ENCODE data around the gene LRRC32. TPM values are rescaled to one million over a fixed set of nuclear protein-coding genes. Genes with fewer than 3 reads are reported as not detected.
A peak's percentile ranks its signal among the peaks of the same experiment; 100 is the strongest.

The LRRC32 gene
- polyA plus RNA-seq, 3 donors from 2014 or later: 0.45 TPM; not detected in 2

- Mint-ChIP-seq H3K4me3 (no peak overlapping the region), H3K27me3 (ENCODE audit: low read depth in 3 of 3) (peaks cover 0 to 6% (median 2%) of the 10 kb centered on the region in 3 donors), H3K27ac (no peak overlapping the region), H3K4me1 (no peaks in the 10 kb centered on the region), H3K9me3 (peaks cover 0 to 4% (median 0%) of the 10 kb centered on the region in 6 donors), H3K36me3 (no peaks in the 10 kb centered on the region)
- DNase-seq: no peak
Measured at GRCh38 chr11:76705826-76706225, 35.3 kb upstream of the LRRC32 start.

- Mint-ChIP-seq H3K4me1 (no peaks in the 10 kb centered on the region), H3K27ac (no peak overlapping the region), H3K36me3 (no peaks in the 10 kb centered on the region), H3K9me3 (peaks cover 0 to 4% (median 0%) of the 10 kb centered on the region in 6 donors), H3K27me3 (ENCODE audit: low read depth in 3 of 3) (peaks cover 0 to 2% (median 0%) of the 10 kb centered on the region in 3 donors), H3K4me3 (no peak overlapping the region)
- DNase-seq: no peak
Measured at GRCh38 chr11:76704171-76704948, 33.8 kb upstream of the LRRC32 start.

- H3K4me3 Mint-ChIP-seq: no peak overlapping the region
- peaks cover 0 to 2% (median 0%) of the 10 kb centered on the region in 3 donors for H3K27me3 Mint-ChIP-seq (ENCODE audit: low read depth in 3 of 3)
- no peaks in the 10 kb centered on the region for H3K4me1 Mint-ChIP-seq
Measured at GRCh38 chr11:76703707-76704106, 33.2 kb upstream of the LRRC32 start.

GRCh38 chr11:76702336-76703128 is 32.0 kb upstream of the LRRC32 start:
- Mint-ChIP-seq H3K27ac (no peak overlapping the region), H3K36me3 (no peaks in the 10 kb centered on the region), H3K4me1 (no peaks in the 10 kb centered on the region), H3K27me3 (ENCODE audit: low read depth in 3 of 3) (peaks cover 0 to 6% (median 2%) of the 10 kb centered on the region in 3 donors), H3K9me3 (peaks cover 0 to 4% (median 0%) of the 10 kb centered on the region in 6 donors), H3K4me3 (no peak overlapping the region)
- DNase-seq: no peak

More at GRCh38 chr11:76703707-76704106, 33.2 kb upstream of the LRRC32 start:
- H3K36me3 Mint-ChIP-seq: no peaks in the 10 kb centered on the region
- DNase-seq: no peak
- H3K9me3 Mint-ChIP-seq: peaks cover 0 to 4% (median 0%) of the 10 kb centered on the region in 6 donors
- no peak overlapping the region for H3K27ac Mint-ChIP-seq

GRCh38 chr11:76701294-76702040 is 30.9 kb upstream of the LRRC32 start:
- Mint-ChIP-seq H3K4me1 (no peaks in the 10 kb centered on the region), H3K36me3 (no peaks in the 10 kb centered on the region), H3K27me3 (ENCODE audit: low read depth in 3 of 3) (peaks cover 0 to 6% (median 2%) of the 10 kb centered on the region in 3 donors), H3K4me3 (no peak overlapping the region), H3K27ac (no peak overlapping the region), H3K9me3 (peaks cover 0 to 4% (median 0%) of the 10 kb centered on the region in 6 donors)
- DNase-seq: no peak

GRCh38 chr11:76700177-76701100 is 29.9 kb upstream of the LRRC32 start:
- H3K27me3 Mint-ChIP-seq (ENCODE audit: low read depth in 3 of 3): peaks cover 2 to 6% (median 2%) of the 10 kb centered on the region in 3 donors
- no peak for DNase-seq
- H3K27ac Mint-ChIP-seq: no peak overlapping the region
- no peak overlapping the region for H3K4me3 Mint-ChIP-seq
- peaks cover 0 to 2% of the 10 kb centered on the region in 2 donors for H3K4me1 Mint-ChIP-seq
- H3K36me3 Mint-ChIP-seq: no peaks in the 10 kb centered on the region
- no peaks in the 10 kb centered on the region for H3K9me3 Mint-ChIP-seq

GRCh38 chr11:76699451-76700091 is 29.0 kb upstream of the LRRC32 start:
- H3K4me1 Mint-ChIP-seq: peaks cover 0 to 2% of the 10 kb centered on the region in 2 donors
- H3K36me3 Mint-ChIP-seq: no peaks in the 10 kb centered on the region
- no peak overlapping the region for H3K4me3 Mint-ChIP-seq
- H3K27ac Mint-ChIP-seq: no peak overlapping the region
- peaks cover 2 to 6% (median 2%) of the 10 kb centered on the region in 3 donors for H3K27me3 Mint-ChIP-seq (ENCODE audit: low read depth in 3 of 3)
- DNase-seq: no peak
- no peaks in the 10 kb centered on the region for H3K9me3 Mint-ChIP-seq

GRCh38 chr11:76698321-76699043 is 27.9 kb upstream of the LRRC32 start:
- no peaks in the 10 kb centered on the region for H3K9me3 Mint-ChIP-seq
- no peak for DNase-seq
- H3K36me3 Mint-ChIP-seq: no peaks in the 10 kb centered on the region
- H3K4me1 Mint-ChIP-seq: peaks cover 0 to 2% of the 10 kb centered on the region in 2 donors
- peak overlapping the region in 1 of 6 donors; percentile 37 for H3K27ac Mint-ChIP-seq
- H3K4me3 Mint-ChIP-seq: no peak overlapping the region
- H3K27me3 Mint-ChIP-seq (ENCODE audit: low read depth in 3 of 3): peaks cover 1 to 6% (median 2%) of the 10 kb centered on the region in 3 donors

- Mint-ChIP-seq H3K9me3 (no peaks in the 10 kb centered on the region), H3K36me3 (no peaks in the 10 kb centered on the region), H3K27me3 (ENCODE audit: low read depth in 3 of 3) (peaks cover 0 to 12% (median 3%) of the 10 kb centered on the region in 3 donors), H3K4me3 (no peak overlapping the region), H3K27ac (no peak overlapping the region), H3K4me1 (peaks cover 0 to 2% of the 10 kb centered on the region in 2 donors)
- no peak for DNase-seq
Measured at GRCh38 chr11:76696756-76697155, 26.2 kb upstream of the LRRC32 start.

GRCh38 chr11:76695771-76696170 is 25.2 kb upstream of the LRRC32 start:
- no peak overlapping the region for H3K4me3 Mint-ChIP-seq
- H3K9me3 Mint-ChIP-seq: no peaks in the 10 kb centered on the region
- peaks cover 0 to 2% of the 10 kb centered on the region in 2 donors for H3K4me1 Mint-ChIP-seq
- no peaks in the 10 kb centered on the region for H3K36me3 Mint-ChIP-seq
- H3K27me3 Mint-ChIP-seq (ENCODE audit: low read depth in 3 of 3): peaks cover 0 to 12% (median 3%) of the 10 kb centered on the region in 3 donors
- DNase-seq: no peak
- H3K27ac Mint-ChIP-seq: no peak overlapping the region

GRCh38 chr11:76695133-76695532 is 24.6 kb upstream of the LRRC32 start:
- DNase-seq: no peak
- Mint-ChIP-seq H3K4me1 (peaks cover 0 to 2% of the 10 kb centered on the region in 2 donors), H3K27me3 (ENCODE audit: low read depth in 3 of 3) (peaks cover 0 to 14% (median 3%) of the 10 kb centered on the region in 3 donors), H3K27ac (no peak overlapping the region), H3K4me3 (no peak overlapping the region), H3K36me3 (no peaks in the 10 kb centered on the region), H3K9me3 (no peaks in the 10 kb centered on the region)

- Mint-ChIP-seq H3K4me1 (peaks cover 0 to 2% of the 10 kb centered on the region in 2 donors), H3K27me3 (ENCODE audit: low read depth in 3 of 3) (peaks cover 0 to 18% (median 3%) of the 10 kb centered on the region in 3 donors), H3K36me3 (no peaks in the 10 kb centered on the region), H3K9me3 (no peaks in the 10 kb centered on the region), H3K27ac (no peak overlapping the region), H3K4me3 (no peak overlapping the region)
- no peak for DNase-seq
Measured at GRCh38 chr11:76694664-76695063, 24.1 kb upstream of the LRRC32 start.
